Measurements from ENCODE around the gene BCDIN3D. TPM values are rescaled to one million over a fixed set of nuclear protein-coding genes. Genes with fewer than 3 reads are reported as not detected.
A peak's percentile ranks its signal among the peaks of the same experiment; 100 is the strongest.

Gene BCDIN3D
- total RNA-seq, 1 donor from 2014 or later = 3.3 TPM

DNA sequence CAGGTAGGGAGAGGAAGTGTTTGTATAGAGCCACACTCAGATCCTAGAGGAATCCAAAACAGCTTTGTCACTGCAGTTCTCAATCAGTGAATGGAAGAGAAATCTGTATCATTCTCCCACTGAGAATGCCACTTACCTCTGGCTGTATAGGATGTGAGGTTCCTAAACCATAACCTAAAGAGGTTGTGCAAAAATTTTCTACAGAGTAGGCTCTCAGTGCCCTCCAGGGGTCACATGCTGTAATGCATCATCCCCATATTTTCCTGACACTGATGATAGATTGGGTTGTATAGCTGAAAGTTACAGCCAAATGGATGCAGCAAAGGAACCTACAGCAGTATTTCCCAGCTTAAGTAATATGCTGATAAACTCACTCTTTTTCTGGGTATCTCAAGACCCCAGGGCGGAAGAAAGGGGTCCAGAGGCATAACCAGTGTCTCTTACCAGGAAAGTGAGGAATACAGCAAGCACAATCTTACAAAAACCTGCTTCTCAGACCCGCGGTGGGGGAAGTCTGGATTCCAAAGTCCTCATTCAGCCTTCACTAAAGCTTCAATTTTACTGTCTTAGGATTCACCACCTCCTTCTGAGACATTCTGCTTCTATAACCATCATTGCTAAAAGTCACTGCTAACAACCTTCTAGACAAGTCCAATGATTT lies 3.8 kb downstream of the BCDIN3D start:
- H3K4me3 Mint-ChIP-seq (ENCODE audit: unreplicated experiment) = no peak overlapping the region
- peak; percentile 85 for TF ChIP-seq CTCF (IDR thresholded peaks at IDR 0.05)
- H3K36me3 Mint-ChIP-seq (ENCODE audit: low read depth) = no peaks in the 10 kb centered on the region
- H3K4me1 Mint-ChIP-seq (ENCODE audit: low read depth) = peaks cover 19% of the 10 kb centered on the region
- peak overlapping the region; percentile 62 for H3K27ac Mint-ChIP-seq (ENCODE audit: unreplicated experiment)
- DNase-seq (ENCODE audit: low spot score) = no peak
- no peaks in the 10 kb centered on the region for H3K9me3 Mint-ChIP-seq (ENCODE audit: low read depth)
- H3K27me3 Mint-ChIP-seq (ENCODE audit: low read depth) = no peaks in the 10 kb centered on the region

DNA sequence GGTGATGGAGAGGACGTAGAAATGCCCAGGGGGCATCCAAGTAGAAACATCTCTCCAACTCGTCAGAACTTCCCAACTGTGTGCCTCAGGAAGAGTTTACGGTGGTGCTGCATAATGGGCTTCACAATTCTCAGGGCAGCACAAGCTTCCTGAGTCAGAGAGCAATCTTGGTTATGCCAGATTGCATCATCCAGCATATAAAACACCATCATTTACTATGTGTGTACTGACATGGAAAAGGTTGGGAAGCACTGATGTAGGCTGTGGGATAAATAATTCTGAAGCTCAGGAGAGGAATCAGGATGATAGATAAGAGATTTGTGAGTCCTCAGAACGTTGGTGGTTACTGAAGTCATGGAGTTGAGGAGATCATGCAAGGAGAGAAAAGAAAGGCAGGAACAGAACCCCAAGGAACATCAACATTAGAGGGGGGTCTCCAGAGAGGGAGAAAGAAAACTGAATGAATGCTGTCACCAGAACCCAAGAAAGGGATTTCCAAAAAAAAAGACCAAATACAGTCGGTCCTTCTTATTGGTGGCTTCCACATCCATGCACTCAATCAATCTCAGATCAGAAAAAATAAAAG lies 10.0 kb downstream of the BCDIN3D start:
- Mint-ChIP-seq H3K4me3 (ENCODE audit: unreplicated experiment) (no peak overlapping the region), H3K9me3 (ENCODE audit: low read depth) (no peaks in the 10 kb centered on the region), H3K27ac (ENCODE audit: unreplicated experiment) (peak overlapping the region; percentile 94), H3K27me3 (ENCODE audit: low read depth) (no peaks in the 10 kb centered on the region), H3K36me3 (ENCODE audit: low read depth) (no peaks in the 10 kb centered on the region), H3K4me1 (ENCODE audit: low read depth) (peaks cover 22% of the 10 kb centered on the region)
- DNase-seq (ENCODE audit: low spot score) = no peak
- no peak for TF ChIP-seq CTCF (IDR thresholded peaks at IDR 0.05)

DNA sequence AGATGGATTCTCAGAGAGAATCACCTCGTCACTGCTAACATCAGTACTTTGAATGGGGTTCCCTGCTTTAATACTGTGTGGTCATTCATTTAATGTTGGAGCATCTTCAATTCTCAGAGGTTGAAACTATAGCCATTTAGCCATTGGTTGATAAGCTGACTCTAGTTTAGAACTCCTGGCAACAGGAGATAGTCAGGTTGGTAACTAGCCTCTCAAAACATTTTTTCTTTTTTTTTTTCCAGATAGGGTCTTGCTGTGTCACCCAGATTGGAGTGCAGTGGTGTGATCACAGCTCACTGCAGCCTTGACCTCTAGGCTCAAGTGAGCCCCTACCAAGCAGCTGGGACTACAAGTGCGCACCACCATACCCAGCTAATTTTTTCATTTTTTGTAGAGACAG lies 11.2 kb downstream of the BCDIN3D start:
- H3K27ac Mint-ChIP-seq (ENCODE audit: unreplicated experiment) = no peak overlapping the region
- no peak for DNase-seq (ENCODE audit: low spot score)
- no peaks in the 10 kb centered on the region for H3K27me3 Mint-ChIP-seq (ENCODE audit: low read depth)
- no peaks in the 10 kb centered on the region for H3K36me3 Mint-ChIP-seq (ENCODE audit: low read depth)
- no peak for TF ChIP-seq CTCF (IDR thresholded peaks at IDR 0.05)
- H3K9me3 Mint-ChIP-seq (ENCODE audit: low read depth) = no peaks in the 10 kb centered on the region
- peaks cover 27% of the 10 kb centered on the region for H3K4me1 Mint-ChIP-seq (ENCODE audit: low read depth)
- H3K4me3 Mint-ChIP-seq (ENCODE audit: unreplicated experiment) = no peak overlapping the region

- TF ChIP-seq CTCF (IDR thresholded peaks at IDR 0.05) = no peak
- H3K36me3 Mint-ChIP-seq (ENCODE audit: low read depth) = no peaks in the 10 kb centered on the region
- H3K27ac Mint-ChIP-seq (ENCODE audit: unreplicated experiment) = peak within 1 kb of the TSS; percentile 99
- peaks cover 55% of the 10 kb centered on the region for H3K4me1 Mint-ChIP-seq (ENCODE audit: low read depth)
- no peaks in the 10 kb centered on the region for H3K27me3 Mint-ChIP-seq (ENCODE audit: low read depth)
- peak; percentile 98 for DNase-seq (ENCODE audit: low spot score)
- H3K4me3 Mint-ChIP-seq (ENCODE audit: unreplicated experiment) = peak within 1 kb of the TSS; percentile 83
- H3K9me3 Mint-ChIP-seq (ENCODE audit: low read depth) = no peaks in the 10 kb centered on the region
Measured at GRCh38 chr12:49828133-49829091, 14.5 kb downstream of the BCDIN3D start, which contains the start of gene NCKAP5L. TSS of gene NCKAP5L (minus strand) at chr12:49828413. CDS start at chr12:49804044, 24,369 bp downstream.

Data from chondrocyte (in vitro differentiated cells).